Measurements from ENCODE around the gene SNAP25. TPM values are rescaled to one million over a fixed set of nuclear protein-coding genes. Genes with fewer than 3 reads are reported as not detected.

Gene SNAP25
- total RNA-seq, 6 experiments from 2014 or later: 0.10 TPM; not detected in 5

GRCh38 chr20:10228330-10228729 is 9.7 kb downstream of the SNAP25 start:
- no peak overlapping the region for H3K4me3 Mint-ChIP-seq
- H3K9me3 Mint-ChIP-seq: no peaks in the 10 kb centered on the region; the same call in 1 of the 2 replicates
- H3K27ac Mint-ChIP-seq: no peak overlapping the region
- no peaks in the 10 kb centered on the region for H3K36me3 Mint-ChIP-seq (ENCODE audit: low read depth)
- peaks cover 2% of the 10 kb centered on the region for H3K27me3 Mint-ChIP-seq (ENCODE audit: insufficient read depth)
- DNase-seq: no peak
- no peak for TF ChIP-seq CTCF (IDR thresholded peaks at IDR 0.05)
- H3K4me1 Mint-ChIP-seq (ENCODE audit: low read depth): no peaks in the 10 kb centered on the region

DNA sequence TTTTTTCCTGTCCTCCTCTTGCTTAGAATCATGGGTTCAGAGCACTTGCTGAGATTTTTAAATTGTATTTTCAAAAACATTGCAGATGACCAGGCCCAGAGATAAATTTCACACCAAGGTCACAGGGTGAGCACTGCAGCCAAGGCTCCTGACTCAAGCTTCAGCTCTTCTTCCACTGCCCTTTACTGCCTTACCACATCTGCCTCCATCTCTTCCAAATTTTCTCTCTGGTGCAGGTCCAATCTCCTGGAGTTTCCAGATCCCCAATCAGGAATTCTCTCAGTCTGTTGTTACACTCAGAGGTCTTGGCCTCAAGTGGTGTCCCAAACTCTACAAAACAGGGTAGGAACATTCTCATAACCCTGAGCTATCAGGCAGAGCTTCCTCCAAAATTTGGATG is 12.7 kb downstream of the SNAP25 start:
- Mint-ChIP-seq H3K9me3 (no peaks in the 10 kb centered on the region; the same call in 1 of the 2 replicates), H3K36me3 (ENCODE audit: low read depth) (no peaks in the 10 kb centered on the region), H3K27ac (no peak overlapping the region), H3K4me3 (no peak overlapping the region), H3K27me3 (ENCODE audit: insufficient read depth) (no peaks in the 10 kb centered on the region; the same call in 1 of the 2 replicates), H3K4me1 (ENCODE audit: low read depth) (no peaks in the 10 kb centered on the region)
- TF ChIP-seq CTCF (IDR thresholded peaks at IDR 0.05): no peak
- no peak for DNase-seq

DNA sequence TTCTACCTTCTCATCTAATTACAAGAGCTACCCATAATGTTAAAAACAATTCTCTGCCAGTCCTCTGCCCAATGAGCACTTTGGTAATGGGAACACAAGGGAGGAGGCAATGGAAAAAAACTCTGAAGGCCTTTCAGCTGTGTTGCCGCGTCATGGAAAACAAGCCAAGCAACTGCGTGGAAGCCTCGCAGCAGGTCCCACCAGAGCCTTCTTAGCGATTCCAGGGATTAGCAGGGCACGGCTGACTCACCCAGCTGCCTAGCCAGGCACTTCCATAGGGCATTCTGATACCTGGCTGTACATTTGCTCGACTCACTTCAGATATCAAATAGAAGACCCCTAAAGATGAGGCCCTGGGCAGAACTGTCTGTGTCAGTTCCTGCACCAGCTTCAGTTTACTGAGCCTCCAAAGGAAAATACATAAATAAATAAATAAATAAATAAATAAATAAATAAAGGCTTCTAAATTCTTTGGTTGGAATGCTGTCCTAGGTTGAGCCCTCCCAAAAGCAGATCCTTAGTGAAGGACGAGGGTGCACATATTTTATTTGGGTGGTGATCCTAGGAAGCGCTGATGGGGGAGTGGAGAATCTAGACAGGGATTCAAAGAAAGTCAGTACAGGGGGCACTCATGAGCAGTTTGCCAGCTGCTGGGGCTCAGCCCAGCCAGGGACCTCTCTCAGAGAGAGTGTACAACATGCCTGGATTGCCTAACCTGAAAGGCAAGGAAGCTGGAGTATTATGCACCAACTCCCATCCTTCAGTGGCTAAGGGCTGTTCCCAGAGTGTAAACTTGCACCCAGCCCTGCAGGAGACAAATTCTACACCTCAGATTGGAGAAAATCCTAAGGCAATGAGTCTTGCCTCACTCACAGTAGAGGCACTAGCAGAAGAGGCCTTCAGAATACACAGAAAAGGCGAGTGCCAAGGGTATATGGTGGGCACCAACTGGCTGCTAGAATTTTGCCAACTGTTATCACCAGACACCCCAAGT is 18.2 kb downstream of the SNAP25 start:
- DNase-seq: no peak
- no peak overlapping the region for H3K27ac Mint-ChIP-seq
- H3K9me3 Mint-ChIP-seq: no peaks in the 10 kb centered on the region; the same call in 1 of the 2 replicates
- no peak overlapping the region for H3K4me3 Mint-ChIP-seq
- no peaks in the 10 kb centered on the region for H3K4me1 Mint-ChIP-seq (ENCODE audit: low read depth)
- no peak for TF ChIP-seq CTCF (IDR thresholded peaks at IDR 0.05)
- H3K27me3 Mint-ChIP-seq (ENCODE audit: insufficient read depth): peaks cover 4% of the 10 kb centered on the region
- H3K36me3 Mint-ChIP-seq (ENCODE audit: low read depth): no peaks in the 10 kb centered on the region

DNA sequence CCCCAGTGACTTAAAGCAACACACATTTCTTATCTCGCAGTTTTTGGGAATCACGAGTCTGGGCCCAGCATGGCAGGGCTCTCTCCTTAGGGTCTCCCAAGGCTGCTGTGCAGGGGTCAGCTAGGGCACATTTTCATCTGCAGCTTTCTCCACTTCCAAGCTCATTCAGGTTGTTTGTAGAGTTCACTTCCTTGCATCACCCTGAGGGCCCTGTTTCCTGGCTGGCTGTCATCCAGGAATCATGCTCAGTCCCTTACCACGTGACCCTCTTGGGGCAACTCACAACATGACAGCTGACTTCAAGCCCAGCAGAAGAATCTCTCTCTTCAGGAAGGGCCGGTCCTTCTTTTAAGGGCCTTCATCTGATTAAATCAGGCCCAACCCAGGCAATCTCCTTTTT is 21.3 kb downstream of the SNAP25 start:
- no peak for TF ChIP-seq CTCF (IDR thresholded peaks at IDR 0.05)
- H3K4me1 Mint-ChIP-seq (ENCODE audit: low read depth): no peaks in the 10 kb centered on the region

GRCh38 chr20:10240655-10241054 is 22.0 kb downstream of the SNAP25 start:
- TF ChIP-seq CTCF (IDR thresholded peaks at IDR 0.05): no peak
- H3K4me3 Mint-ChIP-seq: no peak overlapping the region
- no peaks in the 10 kb centered on the region for H3K9me3 Mint-ChIP-seq
- no peaks in the 10 kb centered on the region for H3K4me1 Mint-ChIP-seq (ENCODE audit: low read depth)
- no peaks in the 10 kb centered on the region for H3K36me3 Mint-ChIP-seq (ENCODE audit: low read depth)
- H3K27ac Mint-ChIP-seq: no peak overlapping the region
- DNase-seq: no peak
- peaks cover 10% of the 10 kb centered on the region for H3K27me3 Mint-ChIP-seq (ENCODE audit: insufficient read depth)

More for the DNA sequence above, 21.3 kb downstream of the SNAP25 start:
- Mint-ChIP-seq H3K27me3 (ENCODE audit: insufficient read depth) (peaks cover 6% of the 10 kb centered on the region), H3K36me3 (ENCODE audit: low read depth) (no peaks in the 10 kb centered on the region), H3K9me3 (no peaks in the 10 kb centered on the region), H3K4me3 (no peak overlapping the region), H3K27ac (no peak overlapping the region)
- DNase-seq: no peak
